Tibial nerve (tissue), 4 donors: ENCODE results near the gene MRC1.

Experiments used
- CTCF ChIP-seq, 5 experiments: fragments of 200-600 bp in 3 of 5; fragments of 450-650 bp in 2 of 5; sonication (generic) in 3 of 5; IDR thresholded peaks; one replicate each; pipeline ENCODE4 v1.5.1; 2016 to 2019; ENCODE audit warnings: antibody characterized with exemption in 5 of 5, mild to moderate bottlenecking in 3 of 5, moderate library complexity in 2 of 5
- EP300 ChIP-seq, 2 donors: sonication (generic); formaldehyde crosslinking; IDR thresholded peaks; one replicate each; pipeline ENCODE4 v1.6.1; 2017; ENCODE audit warnings: antibody characterized with exemption in 2 of 2, mild to moderate bottlenecking in 1 of 2
- POLR2A ChIP-seq, 2 donors: fragments of 450-650 bp; IDR thresholded peaks; one replicate each; pipeline ENCODE4 v1.6.1; 2017; ENCODE audit warnings: antibody characterized with exemption in 2 of 2, mild to moderate bottlenecking in 2 of 2, moderate library complexity in 2 of 2

GRCh38 chr10:17861760-17862159, 52.6 kb downstream of the MRC1 start:
- TF ChIP-seq CTCF (IDR thresholded peaks at IDR 0.05): no peak
- no peak for TF ChIP-seq EP300 (IDR thresholded peaks at IDR 0.05)
- no peak for TF ChIP-seq POLR2A (IDR thresholded peaks at IDR 0.05)
